IPS-18c (cell line): ENCODE measurements around the gene ACSL4.
A peak's percentile ranks its signal among the peaks of the same experiment; 100 is the strongest.
"Not testable (repeated sequence)": the region's sequence is repeated elsewhere in the genome, so short reads cannot be mapped to it uniquely, and the experiment has no call there.

ENCODE experiments used
- H3K4me3 ChIP-seq: 2 replicates; pipeline ENCODE4 v1.7.0; 2013; ENCODE audit warnings: low read depth, mild to moderate bottlenecking, low read length, moderate library complexity; ENCODE audit not compliant: insufficient read depth
- H3K9me3 ChIP-seq: one replicate; pipeline ENCODE4 v1.6.1; 2013; ENCODE audit warnings: mild to moderate bottlenecking, low read length, moderate library complexity; ENCODE audit not compliant: control insufficient read depth, insufficient read depth

The ACSL4 gene

GRCh38 chrX:109732807-109733612, at the start of gene ACSL4:
TSS of gene ACSL4 (minus strand) at chrX:109733257. CDS start at chrX:109683363, 49,894 bp downstream.
- no peaks in the 10 kb centered on the region for H3K9me3 ChIP-seq
- H3K4me3 ChIP-seq = peak within 1 kb of the TSS; percentile 91

GRCh38 chrX:109777749-109778148, 44.7 kb upstream of the ACSL4 start:
- Histone ChIP-seq H3K4me3 (no peak overlapping the region), H3K9me3 (no peaks in the 10 kb centered on the region)

GRCh38 chrX:109776986-109777385, 43.9 kb upstream of the ACSL4 start:
- no peaks in the 10 kb centered on the region for H3K9me3 ChIP-seq
- no peak overlapping the region for H3K4me3 ChIP-seq

GRCh38 chrX:109776432-109776831, 43.4 kb upstream of the ACSL4 start:
- Histone ChIP-seq H3K4me3 (no peak overlapping the region), H3K9me3 (no peaks in the 10 kb centered on the region)

GRCh38 chrX:109775386-109775785, 42.3 kb upstream of the ACSL4 start:
- Histone ChIP-seq H3K9me3 (no peaks in the 10 kb centered on the region), H3K4me3 (no peak overlapping the region)

GRCh38 chrX:109774706-109775105, 41.6 kb upstream of the ACSL4 start:
- no peak overlapping the region for H3K4me3 ChIP-seq
- no peaks in the 10 kb centered on the region for H3K9me3 ChIP-seq

- H3K9me3 ChIP-seq = no peaks in the 10 kb centered on the region
- no peak overlapping the region for H3K4me3 ChIP-seq
Observed at GRCh38 chrX:109774136-109774535, 41.1 kb upstream of the ACSL4 start.

- peaks cover 2% of the 10 kb centered on the region for H3K9me3 ChIP-seq
- no peak overlapping the region for H3K4me3 ChIP-seq
Observed at GRCh38 chrX:109773374-109773773, 40.3 kb upstream of the ACSL4 start.

- peaks cover 2% of the 10 kb centered on the region for H3K9me3 ChIP-seq
Observed at GRCh38 chrX:109770780-109771179, 37.7 kb upstream of the ACSL4 start.

GRCh38 chrX:109760922-109761250, 27.8 kb upstream of the ACSL4 start:
- no peaks in the 10 kb centered on the region for H3K9me3 ChIP-seq
- H3K4me3 ChIP-seq = no peak overlapping the region

More at GRCh38 chrX:109770780-109771179, 37.7 kb upstream of the ACSL4 start:
- H3K4me3 ChIP-seq = no peak overlapping the region

- Histone ChIP-seq H3K9me3 (no peaks in the 10 kb centered on the region), H3K4me3 (no peak overlapping the region)
Observed at GRCh38 chrX:109760209-109760921, 27.3 kb upstream of the ACSL4 start.

- Histone ChIP-seq H3K9me3 (no peaks in the 10 kb centered on the region), H3K4me3 (no peak overlapping the region)
Observed at GRCh38 chrX:109753256-109753655, 20.2 kb upstream of the ACSL4 start.

- H3K4me3 ChIP-seq = no peak overlapping the region
- H3K9me3 ChIP-seq = no peaks in the 10 kb centered on the region
Observed at GRCh38 chrX:109751698-109752097, 18.6 kb upstream of the ACSL4 start.

- Histone ChIP-seq H3K9me3 (no peaks in the 10 kb centered on the region), H3K4me3 (no peak overlapping the region)
Observed at GRCh38 chrX:109749207-109749606, 16.1 kb upstream of the ACSL4 start.

- Histone ChIP-seq H3K4me3 (no peak overlapping the region), H3K9me3 (no peaks in the 10 kb centered on the region)
Observed at GRCh38 chrX:109747681-109748080, 14.6 kb upstream of the ACSL4 start.

- no peaks in the 10 kb centered on the region for H3K9me3 ChIP-seq
- H3K4me3 ChIP-seq = no peak overlapping the region
Observed at GRCh38 chrX:109742722-109743121, 9.7 kb upstream of the ACSL4 start.

- H3K4me3 ChIP-seq, H3K9me3 ChIP-seq: not testable (repeated sequence)
Observed at GRCh38 chrX:109740896-109741295, 7.8 kb upstream of the ACSL4 start.

- no peak overlapping the region for H3K4me3 ChIP-seq
Observed at GRCh38 chrX:109740433-109740809, 7.4 kb upstream of the ACSL4 start.

More at GRCh38 chrX:109740433-109740809, 7.4 kb upstream of the ACSL4 start:
- no peaks in the 10 kb centered on the region for H3K9me3 ChIP-seq
